GM18499 (cell line): ENCODE results near the gene ST7L.
"Not testable (repeated sequence)": the region's sequence is repeated elsewhere in the genome, so short reads cannot be mapped to it uniquely, and the experiment has no call there.

Experiments
- ATAC-seq: cut with Tn5 transposase; IDR thresholded peaks from one replicate; pipeline ENCODE4 v1.9.1; 2021; ENCODE audit warnings: moderate number of reproducible peaks; ENCODE audit not compliant: insufficient read depth, unreplicated experiment

ST7L gene, protein sequence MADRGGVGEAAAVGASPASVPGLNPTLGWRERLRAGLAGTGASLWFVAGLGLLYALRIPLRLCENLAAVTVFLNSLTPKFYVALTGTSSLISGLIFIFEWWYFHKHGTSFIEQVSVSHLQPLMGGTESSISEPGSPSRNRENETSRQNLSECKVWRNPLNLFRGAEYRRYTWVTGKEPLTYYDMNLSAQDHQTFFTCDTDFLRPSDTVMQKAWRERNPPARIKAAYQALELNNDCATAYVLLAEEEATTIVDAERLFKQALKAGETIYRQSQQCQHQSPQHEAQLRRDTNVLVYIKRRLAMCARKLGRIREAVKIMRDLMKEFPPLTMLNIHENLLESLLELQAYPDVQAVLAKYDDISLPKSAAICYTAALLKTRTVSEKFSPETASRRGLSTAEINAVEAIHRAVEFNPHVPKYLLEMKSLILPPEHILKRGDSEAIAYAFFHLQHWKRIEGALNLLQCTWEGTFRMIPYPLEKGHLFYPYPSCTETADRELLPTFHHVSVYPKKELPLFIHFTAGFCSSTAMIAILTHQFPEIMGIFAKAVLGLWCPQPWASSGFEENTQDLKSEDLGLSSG

DNA sequence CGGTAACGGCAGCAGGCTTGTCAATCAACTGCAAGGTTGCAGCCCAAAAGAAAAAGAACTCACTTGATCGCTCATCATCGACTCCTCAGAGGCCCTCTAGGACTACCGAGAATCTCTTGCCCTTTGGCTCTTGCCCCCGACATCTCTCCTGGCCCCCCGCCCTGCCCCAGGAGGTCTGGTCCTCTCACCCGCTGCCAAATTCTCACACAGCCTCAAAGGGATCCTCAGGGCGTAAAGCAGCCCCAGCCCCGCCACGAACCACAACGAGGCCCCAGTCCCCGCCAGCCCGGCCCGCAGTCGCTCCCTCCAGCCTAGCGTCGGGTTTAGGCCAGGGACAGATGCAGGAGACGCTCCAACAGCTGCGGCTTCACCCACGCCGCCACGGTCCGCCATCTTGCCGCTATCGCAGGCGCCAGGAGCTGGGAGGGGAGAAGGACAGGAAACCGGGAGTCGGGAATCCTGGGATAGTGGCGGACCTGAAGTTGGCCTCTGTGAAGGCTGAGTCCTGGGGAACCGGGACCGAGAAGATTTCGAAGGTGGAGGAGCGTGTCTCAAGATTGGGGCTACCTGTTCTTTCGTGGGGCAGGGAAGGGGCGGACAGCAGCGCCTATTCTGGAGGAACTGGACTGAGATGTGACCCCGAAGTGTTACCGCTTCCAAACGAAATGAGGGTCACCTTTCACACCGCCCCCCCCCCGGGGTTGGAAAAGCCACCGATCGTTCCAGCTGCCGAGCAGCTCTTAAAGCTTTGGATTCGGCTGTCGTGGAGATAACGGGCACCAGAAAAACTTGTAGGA lies at the start of gene ST7L:
Gene ST7L (minus strand): TSS at position 421 of the 797 bp plus-strand sequence. CDS start 28 bp downstream, at position 393.
- no peak for ATAC-seq

GRCh38 chr1:112666946-112667345 lies 48.0 kb upstream of the ST7L start:
- ATAC-seq, result no peak

DNA sequence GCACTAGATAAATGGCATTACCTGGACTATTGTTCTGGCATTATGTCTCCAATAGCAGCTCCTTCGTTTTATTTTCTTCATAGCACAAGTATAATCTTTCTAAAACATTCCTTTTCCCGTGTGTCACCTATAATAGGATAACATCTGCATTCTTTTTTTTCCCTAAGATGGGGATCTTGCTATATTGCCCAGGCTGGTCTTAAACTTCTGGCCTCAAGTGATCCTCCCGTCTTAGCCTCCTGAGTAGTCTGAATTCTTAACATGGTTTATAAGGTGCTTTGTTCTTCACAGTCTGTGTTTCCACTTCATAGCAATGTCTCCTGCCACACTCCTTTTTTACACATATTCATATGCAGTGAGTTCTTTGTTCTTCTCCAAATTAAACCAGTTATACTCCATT lies 46.9 kb upstream of the ST7L start:
- no peak for ATAC-seq

- ATAC-seq, result no peak
Observed at GRCh38 chr1:112651205-112651604, 32.3 kb upstream of the ST7L start.

GRCh38 chr1:112646225-112646624 lies 27.3 kb upstream of the ST7L start:
- ATAC-seq, result no peak

DNA sequence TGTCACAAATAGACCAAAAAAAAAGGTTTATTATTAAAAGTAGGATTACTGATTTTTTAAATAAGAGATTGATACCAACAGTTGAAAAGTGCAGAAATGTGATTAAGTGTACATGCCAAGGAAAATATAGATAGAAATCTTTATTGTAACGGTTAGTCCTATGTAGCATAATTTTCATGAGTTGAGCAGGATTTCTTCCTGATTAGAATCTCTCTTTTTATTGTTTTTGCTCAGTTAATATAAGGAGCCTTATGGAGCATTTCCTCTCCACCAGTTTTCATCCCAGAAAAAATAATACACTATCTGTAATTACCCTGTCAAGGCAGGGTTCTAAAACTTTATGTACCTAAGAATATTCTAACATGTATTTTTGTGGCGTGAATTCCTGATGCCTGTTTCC lies 24.1 kb upstream of the ST7L start:
- no peak for ATAC-seq

DNA sequence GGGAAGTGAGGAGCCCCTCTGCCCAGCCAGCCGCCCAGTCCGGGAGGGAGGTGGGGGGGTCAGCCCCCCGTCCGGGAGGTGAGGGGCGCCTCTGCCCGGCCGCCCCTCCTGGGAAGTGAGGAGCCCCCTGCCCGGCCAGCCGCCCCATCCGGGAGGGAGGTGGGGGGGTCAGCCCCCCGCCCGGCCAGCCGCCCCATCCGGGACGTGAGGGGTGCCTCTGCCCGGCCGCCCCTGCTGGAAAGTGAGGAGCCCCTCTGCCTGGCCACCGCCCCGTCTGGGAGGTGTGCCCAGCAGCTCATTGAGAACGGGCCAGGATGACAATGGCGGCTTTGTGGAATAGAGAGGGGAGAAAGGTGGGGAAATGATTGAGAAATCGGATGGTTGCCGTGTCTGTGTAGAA lies 21.5 kb upstream of the ST7L start:
- ATAC-seq, result not testable (repeated sequence)

GRCh38 chr1:112638110-112638428 lies 19.1 kb upstream of the ST7L start:
- ATAC-seq, result no peak

- ATAC-seq, result no peak
Observed at GRCh38 chr1:112637254-112638109, 18.5 kb upstream of the ST7L start.

- no peak for ATAC-seq
Observed at GRCh38 chr1:112636597-112637253, 17.8 kb upstream of the ST7L start.

DNA sequence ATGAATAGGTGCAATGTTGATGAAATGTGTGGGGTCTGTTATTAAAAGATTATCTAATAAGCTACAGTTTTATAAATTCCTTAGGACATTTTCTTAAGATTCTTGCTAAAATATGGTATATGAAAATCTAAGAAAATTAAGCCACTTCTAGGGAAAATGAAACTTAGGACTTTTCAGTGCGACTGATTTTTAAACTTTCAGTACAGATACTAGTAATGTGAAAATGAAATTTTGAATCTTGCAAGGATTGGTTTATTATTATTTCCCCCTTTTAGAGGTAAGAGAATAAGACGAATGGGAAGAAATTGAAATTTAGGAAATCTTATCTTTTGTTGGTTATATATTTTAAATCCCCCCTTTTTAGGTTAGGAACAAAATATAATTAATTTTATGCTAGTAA lies 17.1 kb upstream of the ST7L start:
- ATAC-seq, result no peak

DNA sequence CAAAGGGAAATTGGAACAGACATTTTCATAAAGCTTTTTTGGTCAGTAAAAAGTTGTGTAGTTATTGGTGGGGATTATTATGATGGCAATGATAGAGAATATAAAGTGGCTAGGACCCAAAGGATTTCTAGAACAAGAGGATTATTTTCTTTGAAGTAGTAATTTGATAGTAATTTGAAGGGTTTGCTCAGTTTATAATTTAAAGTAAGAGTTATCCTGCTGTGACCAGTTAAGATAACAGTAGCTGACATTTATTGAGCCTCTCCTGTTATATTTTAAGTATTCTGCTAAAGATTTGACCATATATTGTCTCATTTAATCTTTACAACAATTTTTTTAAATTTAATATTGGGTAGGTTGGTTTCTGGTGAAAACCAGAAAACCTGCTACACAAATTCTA lies 15.4 kb upstream of the ST7L start:
- ATAC-seq, result no peak

DNA sequence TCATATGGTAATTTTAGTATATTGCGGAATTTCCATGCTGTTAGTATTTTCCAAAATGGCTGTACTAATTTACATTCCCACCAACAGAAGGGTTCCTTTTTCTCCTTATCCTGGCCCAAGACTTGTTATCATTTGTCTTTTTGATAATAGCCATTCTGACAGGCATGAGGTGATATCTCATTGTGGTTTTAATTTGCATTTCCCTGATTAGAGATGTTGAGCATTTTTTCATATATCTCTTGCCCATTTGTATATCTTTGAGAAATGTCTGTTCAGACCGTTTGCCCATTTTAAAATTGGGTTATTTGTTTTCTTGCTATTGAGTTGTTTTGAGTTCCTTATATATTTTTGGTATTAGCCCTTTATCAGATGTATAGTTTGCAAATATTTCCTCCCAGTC lies 14.7 kb upstream of the ST7L start:
- no peak for ATAC-seq

DNA sequence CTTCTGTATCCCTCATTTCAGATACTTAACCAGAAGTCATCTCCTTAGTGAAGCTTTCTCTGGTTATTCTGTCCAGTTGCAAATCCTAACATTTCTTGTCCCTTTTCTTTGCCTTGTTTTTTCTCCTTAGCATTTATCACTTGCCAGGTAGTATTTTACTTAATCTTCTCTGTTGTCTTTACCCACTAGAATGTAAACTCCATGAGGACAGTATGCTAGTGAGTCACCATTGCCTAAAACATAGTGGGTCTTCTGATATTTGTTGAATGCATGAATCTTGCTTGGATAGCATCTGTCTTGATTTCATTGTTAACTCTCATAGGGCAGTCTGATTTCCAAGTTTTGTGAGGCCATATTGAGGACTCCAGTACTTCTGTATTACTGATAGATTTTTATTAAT lies 10.3 kb upstream of the ST7L start:
- no peak for ATAC-seq

GRCh38 chr1:112628516-112628915 lies 9.6 kb upstream of the ST7L start:
- no peak for ATAC-seq

GRCh38 chr1:112626887-112627286 lies 7.9 kb upstream of the ST7L start:
- no peak for ATAC-seq

- no peak for ATAC-seq
Observed at GRCh38 chr1:112626193-112626592, 7.3 kb upstream of the ST7L start.

DNA sequence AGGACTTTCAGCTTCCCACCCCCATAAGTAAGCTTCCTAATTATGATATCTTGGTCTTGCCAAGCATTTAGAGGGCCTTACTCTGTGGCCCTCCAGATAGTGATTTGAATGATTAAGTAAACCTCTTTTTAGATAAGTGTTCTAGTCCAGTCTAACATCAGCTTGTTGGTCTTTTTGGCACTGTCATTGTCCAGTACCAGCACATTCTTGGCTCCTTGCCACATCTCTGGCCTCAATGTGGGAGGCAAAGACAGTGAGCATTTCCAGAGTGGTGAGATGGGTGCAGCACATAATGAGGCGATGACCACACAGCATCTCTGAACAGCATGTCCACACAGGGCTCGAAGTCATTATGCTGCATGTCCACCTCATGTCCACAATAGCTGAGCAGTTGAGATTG lies 6.8 kb upstream of the ST7L start:
- no peak for ATAC-seq

DNA sequence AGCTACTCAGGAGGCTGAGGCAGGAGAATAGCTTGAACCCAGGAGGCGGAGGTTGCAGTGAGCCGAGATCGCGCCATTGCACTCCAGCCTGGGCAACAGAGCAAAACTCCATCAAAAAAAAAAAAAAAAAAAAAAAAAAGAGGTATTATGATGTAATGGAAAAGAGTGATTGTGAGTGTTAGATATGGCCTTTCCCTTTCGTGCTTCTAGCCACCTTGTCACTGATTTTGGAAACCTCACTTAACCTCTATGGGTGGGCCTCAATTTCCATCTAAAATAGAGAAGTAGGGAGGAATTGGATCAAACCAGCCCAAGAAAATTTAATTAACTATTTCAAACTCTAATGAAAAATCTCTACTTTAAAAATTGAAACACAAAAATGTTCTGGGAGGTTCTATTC lies 5.6 kb upstream of the ST7L start:
- ATAC-seq, result not testable (repeated sequence)

DNA sequence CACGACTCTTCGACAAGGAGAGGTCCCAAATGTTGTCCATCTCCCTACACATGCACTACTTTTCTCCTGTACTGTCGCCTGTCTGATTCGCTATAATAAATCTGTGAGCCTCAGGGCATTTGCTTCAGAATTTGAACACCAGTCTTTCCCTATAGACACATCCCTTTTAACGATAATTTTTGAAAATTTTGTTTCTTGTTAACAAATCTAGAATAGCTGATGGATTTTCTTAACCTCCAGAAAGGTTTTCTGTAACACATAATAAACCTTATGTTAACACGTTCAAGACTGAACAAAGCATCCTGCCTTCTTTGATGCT lies 1.4 kb upstream of the ST7L start:
- ATAC-seq, result no peak
